ENCODE measurements around the gene WNT11.

WNT11 gene

GRCh38 chr11:76232026-76232665, 25.8 kb upstream of the WNT11 start:
- no peak for DNase-seq (ENCODE audit: extremely low read depth, low read depth)
- no peak for TF ChIP-seq CTCF (IDR thresholded peaks at IDR 0.05; ENCODE audit: low read depth, low read length)

GRCh38 chr11:76231121-76231738, 24.9 kb upstream of the WNT11 start:
- DNase-seq (ENCODE audit: extremely low read depth, low read depth) = no peak
- no peak for TF ChIP-seq CTCF (IDR thresholded peaks at IDR 0.05; ENCODE audit: low read depth, low read length)

GRCh38 chr11:76230392-76230791, 24.1 kb upstream of the WNT11 start:
- TF ChIP-seq CTCF (IDR thresholded peaks at IDR 0.05; ENCODE audit: low read depth, low read length) = no peak

GRCh38 chr11:76229690-76230240, 23.5 kb upstream of the WNT11 start:
- DNase-seq (ENCODE audit: extremely low read depth, low read depth) = no peak
- no peak for TF ChIP-seq CTCF (IDR thresholded peaks at IDR 0.05; ENCODE audit: low read depth, low read length)

More at GRCh38 chr11:76230392-76230791, 24.1 kb upstream of the WNT11 start:
- no peak for DNase-seq (ENCODE audit: extremely low read depth, low read depth)

GRCh38 chr11:76228875-76229149, 22.5 kb upstream of the WNT11 start:
- no peak for TF ChIP-seq CTCF (IDR thresholded peaks at IDR 0.05; ENCODE audit: low read depth, low read length)
- DNase-seq (ENCODE audit: extremely low read depth, low read depth) = no peak

GRCh38 chr11:76228071-76228874, 22.0 kb upstream of the WNT11 start:
- TF ChIP-seq CTCF (IDR thresholded peaks at IDR 0.05; ENCODE audit: low read depth, low read length) = no peak
- no peak for DNase-seq (ENCODE audit: extremely low read depth, low read depth)

GRCh38 chr11:76226626-76227025, 20.3 kb upstream of the WNT11 start:
- TF ChIP-seq CTCF (IDR thresholded peaks at IDR 0.05; ENCODE audit: low read depth, low read length) = no peak
- DNase-seq (ENCODE audit: extremely low read depth, low read depth) = no peak
